Measurements from ENCODE around the gene ZMIZ1.

Gene ZMIZ1

DNA sequence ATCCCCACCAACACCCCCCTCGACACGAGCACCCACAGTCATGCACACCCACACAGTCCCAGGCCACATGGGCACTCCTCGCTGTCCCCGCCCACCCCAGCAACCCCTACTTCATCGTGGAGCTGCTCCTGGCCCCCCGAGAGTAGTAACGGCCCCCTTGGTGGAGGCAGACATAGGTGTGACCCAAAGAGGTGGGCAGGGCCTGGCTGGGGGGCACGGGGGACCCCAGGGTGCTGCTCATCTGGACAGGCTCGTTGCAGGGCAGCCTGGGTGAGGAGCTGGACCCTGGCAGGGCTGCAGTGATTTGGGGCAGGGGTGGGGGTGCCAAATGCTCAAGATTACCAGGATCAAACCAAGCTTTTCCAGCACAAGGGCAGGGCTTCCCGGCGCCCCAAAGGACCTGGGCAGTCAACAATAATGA lies 42.4 kb upstream of the ZMIZ1 start:
- DNase-seq (ENCODE audit: low read depth), result no peak
- H3K4me3 ChIP-seq (ENCODE audit: control insufficient read depth, low read depth, low read length), result no peak overlapping the region
- TF ChIP-seq, protein P1, sequence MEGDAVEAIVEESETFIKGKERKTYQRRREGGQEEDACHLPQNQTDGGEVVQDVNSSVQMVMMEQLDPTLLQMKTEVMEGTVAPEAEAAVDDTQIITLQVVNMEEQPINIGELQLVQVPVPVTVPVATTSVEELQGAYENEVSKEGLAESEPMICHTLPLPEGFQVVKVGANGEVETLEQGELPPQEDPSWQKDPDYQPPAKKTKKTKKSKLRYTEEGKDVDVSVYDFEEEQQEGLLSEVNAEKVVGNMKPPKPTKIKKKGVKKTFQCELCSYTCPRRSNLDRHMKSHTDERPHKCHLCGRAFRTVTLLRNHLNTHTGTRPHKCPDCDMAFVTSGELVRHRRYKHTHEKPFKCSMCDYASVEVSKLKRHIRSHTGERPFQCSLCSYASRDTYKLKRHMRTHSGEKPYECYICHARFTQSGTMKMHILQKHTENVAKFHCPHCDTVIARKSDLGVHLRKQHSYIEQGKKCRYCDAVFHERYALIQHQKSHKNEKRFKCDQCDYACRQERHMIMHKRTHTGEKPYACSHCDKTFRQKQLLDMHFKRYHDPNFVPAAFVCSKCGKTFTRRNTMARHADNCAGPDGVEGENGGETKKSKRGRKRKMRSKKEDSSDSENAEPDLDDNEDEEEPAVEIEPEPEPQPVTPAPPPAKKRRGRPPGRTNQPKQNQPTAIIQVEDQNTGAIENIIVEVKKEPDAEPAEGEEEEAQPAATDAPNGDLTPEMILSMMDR (conservative IDR thresholded peaks at IDR 0.05; ENCODE audit: control insufficient read depth, insufficient read depth, low read depth, low read length), result no peak

DNA sequence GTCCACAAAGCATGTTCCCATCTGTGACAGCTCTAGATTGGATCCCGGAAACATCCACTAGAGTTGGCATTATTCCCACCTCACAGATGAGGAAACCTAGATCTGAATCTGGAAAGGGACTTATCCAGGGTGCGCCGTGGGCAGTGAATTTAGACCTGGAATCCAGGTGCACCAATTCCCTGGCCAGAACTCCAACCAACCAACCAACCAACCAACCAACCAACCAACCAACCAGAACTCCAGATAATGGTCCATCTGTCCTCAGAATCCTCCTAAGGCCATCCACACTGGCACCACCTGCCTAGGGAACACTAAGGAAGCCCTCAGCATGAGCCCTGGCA lies 42.0 kb upstream of the ZMIZ1 start:
- no peak overlapping the region for H3K4me3 ChIP-seq (ENCODE audit: control insufficient read depth, low read depth, low read length)
- no peak for DNase-seq (ENCODE audit: low read depth)
- TF ChIP-seq, protein P1 (conservative IDR thresholded peaks at IDR 0.05; ENCODE audit: control insufficient read depth, insufficient read depth, low read depth, low read length), result no peak

DNA sequence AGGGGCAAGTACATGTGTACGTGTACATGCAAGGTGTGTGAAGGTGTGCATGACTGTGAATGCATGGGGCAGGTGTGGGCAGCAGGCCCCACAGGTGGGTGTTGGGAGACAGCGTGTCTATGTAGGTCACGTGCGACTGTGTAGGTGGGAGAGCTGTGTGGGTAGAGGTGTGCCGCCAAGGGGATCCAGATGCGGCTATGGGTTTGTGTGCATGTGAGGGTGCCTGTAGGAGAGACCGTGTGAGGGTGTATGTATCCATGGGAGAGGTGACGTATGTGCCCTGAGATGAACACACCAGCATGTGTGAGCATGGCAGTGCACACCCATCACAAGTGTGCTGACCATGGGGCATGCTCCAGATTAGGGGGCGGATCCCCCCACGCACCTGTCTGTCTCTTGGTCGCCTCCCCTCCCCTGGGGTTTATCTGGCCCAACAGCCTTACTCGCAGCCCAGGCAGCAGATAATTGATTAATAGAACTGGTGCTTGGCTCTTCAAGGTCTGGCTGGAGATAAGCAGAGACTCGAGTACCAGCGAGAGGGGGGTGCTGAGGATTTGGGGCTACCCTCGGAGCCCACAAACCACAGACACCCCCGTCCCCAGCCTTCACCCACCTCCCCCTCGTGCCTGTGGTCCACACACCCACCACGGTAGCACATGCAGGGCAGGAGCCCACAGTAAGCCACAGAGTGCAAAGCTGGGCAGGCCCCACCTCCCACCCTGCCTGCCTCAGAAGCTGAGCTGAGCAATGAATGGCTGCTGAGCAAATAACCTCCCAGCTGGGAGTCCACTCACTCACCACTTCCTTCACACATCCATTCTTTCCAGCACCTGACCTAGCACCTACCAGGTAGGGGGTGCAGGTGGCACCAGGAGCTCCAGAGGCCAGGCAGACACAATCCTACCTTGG lies 41.4 kb upstream of the ZMIZ1 start:
- no peak for DNase-seq (ENCODE audit: low read depth)
- TF ChIP-seq, protein P1 (conservative IDR thresholded peaks at IDR 0.05; ENCODE audit: control insufficient read depth, insufficient read depth, low read depth, low read length), result no peak

DNA sequence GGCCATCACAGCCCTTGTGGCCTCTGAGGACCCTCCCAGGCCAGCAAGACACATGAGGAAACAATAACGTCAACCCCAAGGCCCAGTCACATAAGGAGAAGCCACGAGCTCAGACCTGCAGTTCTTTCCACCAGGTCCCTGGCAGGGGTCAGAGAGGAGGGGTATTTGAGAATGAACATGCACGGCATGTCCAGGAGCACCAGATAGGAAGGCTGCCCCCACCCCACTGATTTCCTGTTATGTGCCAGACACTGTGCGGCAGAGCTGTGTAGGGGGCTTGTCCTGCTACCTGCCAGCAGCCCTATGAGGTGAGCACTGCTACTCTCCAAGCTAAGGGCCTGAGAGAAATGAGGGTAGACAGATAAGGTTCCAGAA lies 40.7 kb upstream of the ZMIZ1 start:
- TF ChIP-seq, protein P1 (conservative IDR thresholded peaks at IDR 0.05; ENCODE audit: control insufficient read depth, insufficient read depth, low read depth, low read length), result no peak

More for the DNA sequence above, 41.4 kb upstream of the ZMIZ1 start:
- H3K4me3 ChIP-seq (ENCODE audit: control insufficient read depth, low read depth, low read length), result no peak overlapping the region

DNA sequence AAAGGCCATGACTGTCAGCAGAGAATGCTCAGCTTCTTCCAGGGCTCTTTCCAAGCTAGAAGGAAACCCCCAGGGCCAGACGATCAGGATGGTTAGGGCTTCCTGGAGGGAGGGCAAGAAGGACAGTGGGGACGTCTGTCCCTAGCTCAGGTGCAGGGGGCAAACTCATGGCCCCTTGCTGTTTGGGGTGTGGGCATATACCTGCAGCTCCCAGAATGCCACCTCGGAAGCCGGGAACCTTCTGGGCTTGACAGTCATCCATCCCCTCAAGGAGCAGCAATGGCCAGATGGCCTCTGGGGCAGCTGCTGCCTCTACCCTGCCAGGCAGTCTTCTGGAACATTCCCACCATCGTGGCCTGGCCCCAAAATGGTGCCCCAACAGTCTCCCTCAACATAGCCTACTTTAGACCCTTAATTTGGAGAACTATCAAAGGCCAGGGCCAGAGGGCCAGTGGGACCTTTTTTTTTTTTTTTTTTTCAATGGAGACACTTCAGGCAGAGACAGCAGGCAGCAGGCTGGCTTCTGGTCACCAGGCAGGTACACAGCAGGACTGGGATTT lies 40.2 kb upstream of the ZMIZ1 start:
- TF ChIP-seq, protein P1 (conservative IDR thresholded peaks at IDR 0.05; ENCODE audit: control insufficient read depth, insufficient read depth, low read depth, low read length), result no peak
- no peak overlapping the region for H3K4me3 ChIP-seq (ENCODE audit: control insufficient read depth, low read depth, low read length)
- DNase-seq (ENCODE audit: low read depth), result no peak

More for the DNA sequence above, 40.7 kb upstream of the ZMIZ1 start:
- H3K4me3 ChIP-seq (ENCODE audit: control insufficient read depth, low read depth, low read length), result no peak overlapping the region
- no peak for DNase-seq (ENCODE audit: low read depth)

DNA sequence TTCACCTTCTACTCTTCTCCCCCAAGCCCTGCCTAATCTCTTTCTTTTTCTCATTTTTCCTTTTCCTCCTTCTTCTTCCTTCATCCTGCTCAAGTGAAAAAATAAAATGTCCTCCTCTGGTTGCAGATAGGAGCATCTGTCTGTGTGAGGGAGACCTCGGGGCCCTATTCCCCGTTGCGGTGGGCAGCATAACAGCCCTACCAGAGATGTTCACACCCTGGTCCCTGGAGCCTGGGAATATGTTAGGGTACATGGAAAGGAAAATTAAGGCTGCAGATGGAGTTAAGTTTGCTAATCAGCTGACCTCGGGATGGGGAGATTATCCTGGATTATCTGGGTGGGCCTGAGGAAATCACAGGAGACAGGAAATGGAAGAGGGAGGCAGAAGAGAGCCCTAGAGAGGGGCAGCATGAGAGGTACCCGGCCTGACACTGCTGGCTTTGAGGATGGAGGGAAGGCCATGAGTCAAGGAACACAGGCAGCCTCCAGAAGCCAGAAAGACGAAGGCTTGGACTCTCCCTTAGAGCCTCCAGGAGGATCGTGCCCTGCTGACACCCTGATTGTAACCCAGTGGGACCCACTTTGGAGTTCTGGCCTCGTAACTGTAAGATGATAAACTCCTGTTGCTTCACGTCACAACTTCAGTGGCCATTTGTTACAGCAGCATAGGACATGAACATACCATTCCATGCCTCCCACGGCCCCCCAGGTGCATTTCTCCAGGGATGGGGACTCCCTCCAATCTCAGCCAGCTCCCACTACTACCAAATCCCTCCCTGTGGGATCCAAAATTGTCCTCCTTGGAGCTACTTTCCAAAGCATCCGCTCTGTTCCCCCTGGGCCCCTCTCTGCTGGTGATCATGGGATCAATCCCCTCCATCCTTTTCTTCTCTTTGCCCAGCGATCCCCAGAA lies 39.0 kb upstream of the ZMIZ1 start:
- TF ChIP-seq, protein P1 (conservative IDR thresholded peaks at IDR 0.05; ENCODE audit: control insufficient read depth, insufficient read depth, low read depth, low read length), result no peak
- DNase-seq (ENCODE audit: low read depth), result no peak
- H3K4me3 ChIP-seq (ENCODE audit: control insufficient read depth, low read depth, low read length), result no peak overlapping the region
